Activated CD8-positive, alpha-beta memory T cell treated with anti-CD3 and anti-CD28 coated beads for 48 hours (primary cell): ENCODE results near the gene WRNIP1.
A peak's percentile ranks its signal among the peaks of the same experiment; 100 is the strongest.

ENCODE experiments used
- DNase-seq, 3 experiments: peaks; one replicate each; pipeline ENCODE4 v3.0.0-alpha.2; 2020; ENCODE audit warnings: low read depth in 2 of 3, low spot score in 2 of 3

WRNIP1 gene

GRCh38 chr6:2740581-2740980 lies 24.6 kb upstream of the WRNIP1 start:
- DNase-seq = no peak

GRCh38 chr6:2741756-2742155 lies 23.4 kb upstream of the WRNIP1 start:
- DNase-seq = no peak

DNA sequence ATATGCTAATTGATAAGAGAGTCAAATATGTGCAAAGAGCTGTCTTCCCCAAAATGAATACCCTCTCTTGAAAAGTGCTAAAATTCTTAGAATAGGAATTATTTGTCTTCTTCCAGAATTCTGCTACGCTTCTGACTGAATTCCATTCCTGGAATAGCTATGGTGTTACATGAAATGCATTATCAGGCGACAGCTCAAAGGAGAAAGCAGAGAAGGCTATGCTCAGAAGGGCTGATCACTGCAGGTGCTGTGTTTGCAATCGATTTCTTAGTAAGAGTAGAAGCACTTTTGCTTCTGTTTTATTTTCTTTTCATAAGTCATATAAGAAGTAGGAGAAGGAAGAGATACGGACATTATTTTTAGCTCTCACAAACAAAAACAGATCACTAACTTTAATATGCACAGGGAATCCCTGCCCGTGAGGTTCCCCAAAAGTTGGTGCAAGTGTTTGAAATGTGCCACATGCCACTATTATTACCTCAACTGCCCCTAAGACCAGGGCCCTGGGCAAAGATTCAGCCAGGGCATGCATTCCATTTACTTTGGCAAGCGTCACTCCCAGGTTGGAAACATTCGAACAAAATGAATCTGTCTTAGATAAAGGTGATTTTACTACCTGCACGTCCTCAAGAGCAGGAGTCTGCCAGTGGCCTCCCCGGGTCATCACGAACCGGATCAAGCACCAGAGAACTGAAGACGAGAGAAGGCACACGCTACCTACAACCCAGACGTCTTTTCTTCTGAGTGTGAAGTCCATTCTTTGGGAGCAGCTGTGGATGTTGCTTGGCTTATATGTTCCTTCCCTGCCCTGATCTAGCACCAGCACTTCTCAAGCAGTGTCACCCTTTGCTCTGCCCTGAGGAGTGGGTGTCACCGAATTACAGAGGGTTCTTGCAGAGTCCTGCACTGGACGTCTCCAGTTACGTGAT lies 21.6 kb upstream of the WRNIP1 start:
- no peak for DNase-seq

- DNase-seq = no peak
Measured at GRCh38 chr6:2744209-2744771, 20.9 kb upstream of the WRNIP1 start.

DNA sequence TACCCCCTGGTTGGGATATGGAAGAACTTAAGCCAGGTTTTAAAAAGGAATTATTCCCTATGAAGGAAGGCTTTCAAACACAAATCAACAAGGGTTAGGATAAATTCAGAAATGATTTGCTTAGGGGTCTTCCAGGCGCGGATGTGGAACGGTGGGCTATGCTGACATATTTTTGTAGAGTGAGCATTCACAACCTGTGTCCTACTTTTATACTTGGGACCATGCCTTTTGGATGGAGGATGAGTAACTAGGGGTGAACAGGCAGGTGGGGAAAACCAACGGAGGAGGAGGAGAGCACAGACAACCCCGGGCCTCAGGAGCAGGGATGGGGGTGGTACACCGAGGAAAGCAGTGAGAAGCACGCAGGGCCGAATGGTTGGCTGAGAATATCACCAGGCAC lies 20.4 kb upstream of the WRNIP1 start:
- no peak for DNase-seq

DNA sequence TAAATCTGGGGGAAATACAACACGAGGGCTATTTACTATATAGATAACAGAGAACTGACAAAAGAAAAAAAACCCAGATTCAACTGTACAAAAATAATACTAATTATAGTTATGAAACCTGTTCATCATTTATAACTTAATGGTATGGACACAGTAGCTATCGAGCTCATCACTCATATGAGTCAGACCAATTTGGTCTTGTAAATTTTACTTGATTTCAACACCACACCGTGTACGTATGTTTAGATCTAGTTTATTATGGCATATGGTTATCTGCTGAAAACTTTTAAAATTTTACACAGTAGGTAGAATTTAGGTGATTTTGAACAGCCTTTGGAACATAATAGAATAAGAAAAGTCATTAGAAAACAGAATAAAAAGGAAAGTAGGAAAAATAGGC lies 19.9 kb upstream of the WRNIP1 start:
- no peak for DNase-seq

DNA sequence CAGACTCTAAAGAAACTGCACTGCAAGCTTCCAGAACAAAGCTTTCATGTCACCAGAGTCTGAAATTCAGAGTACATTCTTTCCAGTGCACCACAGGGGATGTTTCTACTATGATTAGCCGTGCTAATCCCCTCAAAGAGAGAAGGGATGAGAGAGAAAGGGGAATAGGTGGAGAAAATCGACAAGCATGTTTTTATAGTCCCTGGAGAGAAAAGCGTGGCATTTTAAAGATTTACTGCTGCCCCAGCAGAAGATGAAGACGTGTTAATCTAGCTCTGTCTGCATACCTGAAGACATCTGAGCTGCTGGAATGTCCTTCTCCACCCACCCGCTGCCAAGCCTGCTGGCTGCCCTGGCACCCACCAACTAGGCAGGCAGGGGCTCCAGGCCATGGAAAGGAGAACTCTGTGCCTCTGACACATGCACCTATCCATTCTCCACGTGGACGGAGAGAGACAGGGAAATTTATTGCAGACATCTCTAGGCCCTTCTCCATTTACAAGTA lies 18.6 kb upstream of the WRNIP1 start:
- DNase-seq = no peak

DNA sequence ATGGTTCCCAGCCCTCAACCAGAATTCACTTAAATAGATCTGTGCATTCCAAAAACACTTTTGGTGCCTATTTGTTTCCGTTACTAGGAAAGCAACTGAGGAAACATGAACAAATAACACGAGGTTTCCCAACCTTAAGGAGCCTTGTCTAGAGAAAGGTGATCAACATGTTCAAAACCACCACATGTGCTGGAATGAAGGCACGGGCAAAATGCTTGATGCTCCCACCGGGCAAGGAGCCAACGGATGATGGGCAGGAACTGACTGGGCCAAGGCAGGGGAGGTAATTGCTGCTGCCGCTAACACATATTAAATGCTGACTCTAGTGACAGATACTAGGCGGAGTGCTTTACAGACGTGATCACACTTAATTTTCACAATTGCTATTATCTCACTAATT lies 17.0 kb upstream of the WRNIP1 start:
- no peak for DNase-seq

- peak in 2 of 3 experiments; percentile 36 to 59 for DNase-seq
Measured at GRCh38 chr6:2749969-2750600, 15.1 kb upstream of the WRNIP1 start.

- DNase-seq = no peak
Measured at GRCh38 chr6:2750832-2751231, 14.4 kb upstream of the WRNIP1 start, which contains the start of gene MYLK4. TSS of gene MYLK4 (minus strand) at chr6:2750922. CDS start at chr6:2749294, 1,628 bp downstream.

DNA sequence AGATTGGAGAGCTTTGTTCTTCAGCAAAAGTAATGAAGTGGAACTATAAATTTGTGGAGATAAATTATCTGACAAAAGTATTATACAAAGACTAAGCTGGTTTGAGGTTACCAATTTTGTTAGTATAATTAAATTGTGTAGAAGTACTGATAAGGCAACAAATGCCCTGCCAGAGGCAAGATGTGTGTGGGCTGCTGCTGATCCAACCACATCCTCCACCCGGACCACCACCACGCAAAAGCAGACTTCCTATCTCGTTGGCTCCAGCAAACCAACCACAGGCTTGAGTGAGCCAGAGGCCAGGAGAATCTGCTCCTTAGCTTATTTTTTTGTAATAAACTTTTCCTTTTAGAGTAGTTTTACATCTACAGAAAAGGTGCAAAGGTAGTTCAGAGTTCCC lies 13.3 kb upstream of the WRNIP1 start:
- DNase-seq = no peak

DNA sequence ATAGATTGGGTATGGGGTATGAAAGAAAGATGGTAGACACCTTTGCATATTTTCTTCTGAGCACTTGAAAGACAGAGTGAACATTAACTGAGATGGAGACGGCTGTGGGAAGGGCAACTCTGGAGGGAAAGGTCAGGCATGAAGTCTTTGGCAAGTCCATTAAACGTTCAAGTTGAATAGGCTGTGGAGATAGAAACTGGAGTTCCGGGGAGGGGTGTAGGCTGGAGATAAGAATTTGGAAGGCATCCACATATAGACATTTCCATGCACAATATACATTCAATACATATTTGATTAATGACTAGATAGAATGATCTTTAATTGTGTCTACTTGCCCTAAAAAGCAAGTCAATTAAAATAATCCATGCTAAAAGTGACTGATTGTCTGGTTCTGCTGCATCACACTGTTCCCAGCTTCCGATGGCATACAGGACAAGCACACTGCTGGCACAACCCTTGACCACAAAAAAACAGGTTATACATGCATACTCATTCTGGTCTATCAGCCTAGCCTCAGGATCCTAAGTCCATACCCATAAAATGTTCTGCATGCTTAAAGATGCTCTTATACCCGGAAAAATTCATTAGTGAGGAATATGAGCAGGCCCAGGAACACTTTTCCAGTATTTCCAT lies 12.6 kb upstream of the WRNIP1 start:
- no peak for DNase-seq

DNA sequence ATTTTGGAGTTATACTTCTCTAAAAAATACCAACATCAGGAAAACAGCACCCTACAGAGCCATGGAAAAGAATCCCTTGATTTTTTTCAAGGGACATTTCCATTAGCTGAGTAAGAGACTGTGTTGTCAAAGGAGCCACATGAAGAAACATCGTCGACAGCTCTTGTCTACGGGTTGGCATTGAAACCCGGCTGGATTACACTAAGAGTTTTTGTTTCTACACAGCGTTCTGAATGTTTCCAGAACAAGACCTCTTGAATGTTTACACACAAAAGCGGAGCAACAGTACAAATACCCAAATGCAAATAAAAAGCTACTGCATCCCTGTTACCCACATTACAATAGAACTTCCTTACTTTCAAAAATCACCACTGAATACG lies 12.1 kb upstream of the WRNIP1 start:
- no peak for DNase-seq

DNA sequence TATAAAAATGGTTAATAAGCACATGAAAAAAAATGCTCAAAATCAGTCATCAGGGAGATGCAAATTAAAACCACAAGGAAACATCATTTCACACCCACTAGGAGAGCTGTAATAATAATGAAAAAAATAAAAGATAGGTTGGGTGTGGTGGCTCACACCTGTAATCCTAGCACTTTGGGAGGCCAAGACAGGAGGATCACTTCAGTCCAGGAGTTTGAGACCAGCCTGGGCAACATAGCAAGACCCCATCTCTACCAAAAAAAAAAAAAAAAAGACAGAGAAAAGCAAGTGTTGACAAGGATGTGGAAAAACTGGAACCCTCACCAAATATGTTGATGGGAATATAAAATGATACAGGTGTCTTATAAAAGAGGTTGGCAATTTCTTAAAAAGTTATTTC lies 11.4 kb upstream of the WRNIP1 start:
- no peak for DNase-seq

GRCh38 chr6:2754393-2754792 lies 10.8 kb upstream of the WRNIP1 start:
- no peak for DNase-seq

GRCh38 chr6:2754911-2755310 lies 10.3 kb upstream of the WRNIP1 start:
- DNase-seq = no peak

GRCh38 chr6:2755456-2755855 lies 9.7 kb upstream of the WRNIP1 start:
- no peak for DNase-seq

GRCh38 chr6:2756241-2756640 lies 9.0 kb upstream of the WRNIP1 start:
- no peak for DNase-seq

DNA sequence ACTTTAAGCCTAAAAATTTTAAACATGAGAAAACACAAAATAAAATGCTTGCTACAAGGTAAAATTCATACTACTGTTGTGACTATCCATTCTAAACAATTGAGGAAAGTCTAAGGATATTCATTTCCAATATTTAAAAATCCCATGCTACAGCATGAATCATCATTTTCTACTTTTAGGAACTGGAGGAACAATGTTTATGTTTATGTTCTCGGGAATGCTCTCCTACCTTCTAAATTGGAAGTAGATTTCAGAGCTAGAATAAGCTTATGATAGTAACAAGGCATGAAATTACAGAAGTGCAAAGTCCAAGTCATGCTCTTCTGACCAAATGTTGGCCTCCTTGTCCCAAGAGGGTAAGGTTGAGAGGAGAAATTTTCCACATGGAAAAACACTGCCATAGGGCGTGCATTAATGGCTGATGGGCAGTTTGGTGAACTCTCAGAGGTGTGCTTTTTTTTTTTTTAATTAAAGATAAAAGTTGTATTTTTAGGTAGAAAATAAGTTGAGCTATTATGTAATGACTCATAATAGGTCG lies 8.4 kb upstream of the WRNIP1 start:
- DNase-seq = no peak

GRCh38 chr6:2758980-2759379 lies 6.2 kb upstream of the WRNIP1 start:
- DNase-seq = no peak
